Neural cell (in vitro differentiated cells): ENCODE measurements around the gene XIRP1. TPM values are rescaled to one million over a fixed set of nuclear protein-coding genes. Genes with fewer than 3 reads are reported as not detected.

Experiments used
- H2AFZ ChIP-seq: fragments of 200-600, 300-800 bp; sonication (generic), shearing (Covaris generic); 2 replicates; pipeline ENCODE4 v1.6.0; 2014; ENCODE audit warnings: low read depth, mild to moderate bottlenecking, antibody characterized with exemption, low read length, moderate library complexity
- H3F3A ChIP-seq: fragments of 200-600 bp; shearing (Covaris generic); 2 replicates; pipeline ENCODE4 v1.6.1; 2016; ENCODE audit warnings: mild to moderate bottlenecking, moderate library complexity, mixed read lengths, antibody characterized with exemption, low read length; ENCODE audit not compliant: insufficient read depth, poor library complexity, severe bottlenecking
- H3K27ac ChIP-seq: fragments of 200-600, 300-800 bp; sonication (generic), shearing (Covaris generic); 2 replicates; pipeline ENCODE4 v1.5.1; 2014; ENCODE audit warnings: mild to moderate bottlenecking, low read length, moderate library complexity
- H3K27me3 ChIP-seq: fragments of 300-800, 200-600 bp; sonication (generic), shearing (Covaris generic); 2 replicates; pipeline ENCODE4 v1.6.0; 2014; ENCODE audit warnings: mild to moderate bottlenecking, low read depth, low read length, moderate library complexity; ENCODE audit not compliant: insufficient read depth
- H3K36me3 ChIP-seq: fragments of 300-800, 200-600 bp; sonication (generic), shearing (Covaris generic); 2 replicates; pipeline ENCODE4 v1.5.1; 2014; ENCODE audit warnings: mild to moderate bottlenecking, antibody characterized with exemption, low read length, moderate library complexity; ENCODE audit not compliant: insufficient read depth
- H3K4me2 ChIP-seq: fragments of 300-800, 200-600 bp; sonication (generic), shearing (Covaris generic); 2 replicates; pipeline ENCODE4 v1.6.0; 2014; ENCODE audit warnings: mild to moderate bottlenecking, low read length
- H3K4me3 ChIP-seq: fragments of 300-800, 200-600 bp; sonication (generic), shearing (Covaris generic); 2 replicates; pipeline ENCODE4 v1.5.1; 2014; ENCODE audit warnings: mild to moderate bottlenecking, low read length, moderate library complexity
- H3K79me2 ChIP-seq: fragments of 200-600 bp; shearing (Covaris generic); replicated peaks from 2 replicates; pipeline ENCODE4 v1.6.0; 2014; ENCODE audit warnings: mild to moderate bottlenecking, low read length, moderate library complexity; ENCODE audit not compliant: insufficient read depth
- H3K9ac ChIP-seq: fragments of 300-800, 200-600 bp; sonication (generic), shearing (Covaris generic); 2 replicates; pipeline ENCODE4 v1.6.1; 2016; ENCODE audit warnings: mild to moderate bottlenecking, low read length, mixed read lengths
- H3K9me2 ChIP-seq: fragments of 200-600 bp; shearing (Covaris generic); 2 replicates; pipeline ENCODE4 v1.6.1; 2016; ENCODE audit warnings: mild to moderate bottlenecking, low read length, mixed read lengths; ENCODE audit not compliant: insufficient read depth
- H3K9me3 ChIP-seq: fragments of 200-600, 300-800 bp; sonication (generic), shearing (Covaris generic); 2 replicates; pipeline ENCODE4 v1.6.1; 2016; ENCODE audit warnings: mild to moderate bottlenecking, mixed run types, low read length, moderate library complexity, mixed read lengths
- H4K20me1 ChIP-seq: fragments of 200-600 bp; shearing (Covaris generic); 2 replicates; pipeline ENCODE4 v1.6.1; 2016; ENCODE audit warnings: mild to moderate bottlenecking, mixed run types; ENCODE audit not compliant: insufficient read depth
- CTCF ChIP-seq: fragments of 450-650 bp; IDR thresholded peaks from 2 replicates; pipeline ENCODE4 v1.5.1; 2014; ENCODE audit warnings: antibody characterized with exemption, mild to moderate bottlenecking, moderate library complexity; ENCODE audit not compliant: poor library complexity, severe bottlenecking
- EP300 ChIP-seq: fragments of 450-650 bp; conservative IDR thresholded peaks from 2 replicates; pipeline ENCODE4 v1.6.1; 2014; ENCODE audit warnings: antibody characterized with exemption, mild to moderate bottlenecking, moderate library complexity; ENCODE audit not compliant: poor library complexity, severe bottlenecking
- EZH2 ChIP-seq: fragments of 200-600, 300-800 bp; shearing (Covaris generic), sonication (generic); IDR thresholded peaks from 2 replicates; pipeline ENCODE4 v1.6.1; 2014; ENCODE audit warnings: antibody characterized with exemption, low read length, borderline replicate concordance, mild to moderate bottlenecking; ENCODE audit not compliant: insufficient read depth, poor library complexity, severe bottlenecking
- MXI1 ChIP-seq: fragments of 450-650 bp; conservative IDR thresholded peaks from 2 replicates; pipeline ENCODE4 v1.6.1; 2014; ENCODE audit warnings: antibody characterized with exemption, mild to moderate bottlenecking; ENCODE audit not compliant: poor library complexity, severe bottlenecking
- POLR2AphosphoS5 ChIP-seq: IDR thresholded peaks from 2 replicates; pipeline ENCODE4 v1.6.1; 2012
- RAD21 ChIP-seq: fragments of 450-650 bp; conservative IDR thresholded peaks from 2 replicates; pipeline ENCODE4 v1.6.1; 2014; ENCODE audit warnings: antibody characterized with exemption, mild to moderate bottlenecking, moderate library complexity
- REST ChIP-seq: IDR thresholded peaks from 2 replicates; pipeline ENCODE4 v1.6.1; 2012; ENCODE audit warnings: borderline replicate concordance
- SMC3 ChIP-seq: fragments of 450-650 bp; conservative IDR thresholded peaks from 2 replicates; pipeline ENCODE4 v1.6.1; 2014; ENCODE audit warnings: antibody characterized with exemption, mild to moderate bottlenecking, moderate library complexity; ENCODE audit not compliant: poor library complexity
- TAF1 ChIP-seq: IDR thresholded peaks from 2 replicates; pipeline ENCODE4 v1.6.1; 2012; ENCODE audit warnings: low read depth
- polyA plus RNA-seq: library from polyadenylated mRNA; depleted of rRNA; stranded (reverse); fragments of >200 nt; gene quantifications from 2 replicates; pipeline ENCODE4 v1.2.3, GENCODE V29; 2014

XIRP1 gene
- polyA plus RNA-seq, 1 donor from 2014 or later = not detected

DNA sequence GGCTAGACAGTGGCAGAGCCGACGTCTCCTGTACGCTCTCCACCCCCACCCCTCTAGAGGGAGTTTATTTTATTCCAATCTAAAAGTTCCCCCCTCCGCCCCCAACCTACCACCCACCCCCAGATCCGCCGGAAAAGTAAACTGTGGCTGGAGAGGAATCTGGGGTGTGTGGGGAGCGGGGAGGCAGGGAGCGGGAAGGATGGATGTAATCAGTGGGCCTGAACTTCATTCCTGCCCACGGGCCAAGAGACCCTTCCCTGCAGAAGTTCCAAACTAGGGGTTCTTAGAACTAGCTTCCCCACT is 38.5 kb downstream of the XIRP1 start:
- H3K27ac ChIP-seq = no peak overlapping the region
- H3K36me3 ChIP-seq = no peaks in the 10 kb centered on the region
- no peak overlapping the region for H3K9ac ChIP-seq
- no peaks in the 10 kb centered on the region for H3K9me2 ChIP-seq
- H3K79me2 ChIP-seq = no peaks in the 10 kb centered on the region
- TF ChIP-seq EP300 = no peak
- no peak for TF ChIP-seq RAD21
- TF ChIP-seq MXI1 = no peak
- H3K9me3 ChIP-seq = no peaks in the 10 kb centered on the region
- H3K4me2 ChIP-seq = no peak overlapping the region
- no peaks in the 10 kb centered on the region for H4K20me1 ChIP-seq
- peaks cover 16% of the 10 kb centered on the region for H3K27me3 ChIP-seq
- peak overlapping the region; percentile 68 for H3K4me3 ChIP-seq
- H2AFZ ChIP-seq = no peak overlapping the region
- no peaks in the 10 kb centered on the region for H3F3A ChIP-seq

DNA sequence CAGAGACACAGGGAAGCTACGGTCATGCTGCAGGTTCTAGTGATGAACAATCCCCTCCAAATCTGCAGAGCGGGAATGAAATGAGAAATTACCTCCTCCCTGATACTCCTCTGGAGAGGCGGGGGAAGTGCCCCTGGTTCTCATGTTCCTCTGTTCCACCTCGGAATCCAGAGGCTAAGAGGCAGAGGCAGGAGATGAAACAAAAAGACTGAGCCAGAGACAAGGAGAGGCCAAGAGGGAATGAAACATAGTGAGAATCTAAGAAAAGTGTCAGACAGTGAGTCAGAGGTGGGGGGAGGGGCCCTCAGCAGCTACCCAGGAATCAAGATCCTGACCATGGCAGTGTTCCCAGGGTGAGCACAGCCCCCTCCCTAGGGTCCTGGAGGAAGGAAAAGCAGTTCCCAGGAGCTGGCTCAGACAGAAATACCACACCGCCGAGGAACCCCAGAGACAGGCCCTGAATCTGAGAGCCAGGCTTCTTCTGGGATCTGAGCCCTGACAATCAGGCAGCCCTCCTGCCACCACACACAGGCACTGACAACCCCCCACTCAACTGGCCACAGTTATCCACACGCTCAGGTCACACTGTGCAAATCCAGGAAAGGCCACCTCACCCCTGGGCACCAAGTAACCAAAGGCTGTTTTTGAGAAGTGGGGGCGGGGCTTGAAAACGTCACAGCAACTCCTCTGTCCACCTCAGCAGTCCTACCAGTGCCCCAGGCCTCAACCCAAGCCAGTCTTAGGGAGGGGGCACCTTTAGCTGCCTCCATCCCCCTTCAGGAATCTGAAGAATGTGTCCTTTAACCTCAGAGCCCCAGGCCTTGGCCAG is 41.4 kb downstream of the XIRP1 start:
- Histone ChIP-seq H4K20me1 (no peaks in the 10 kb centered on the region), H3K27me3 (peaks cover 16% of the 10 kb centered on the region), H3K36me3 (no peaks in the 10 kb centered on the region), H3F3A (no peaks in the 10 kb centered on the region), H3K79me2 (no peaks in the 10 kb centered on the region), H2AFZ (no peak overlapping the region), H3K9me2 (no peaks in the 10 kb centered on the region), H3K4me3 (no peak overlapping the region), H3K9ac (no peak overlapping the region), H3K9me3 (no peaks in the 10 kb centered on the region), H3K27ac (no peak overlapping the region), H3K4me2 (no peak overlapping the region)
- TF ChIP-seq CTCF (no peak), EZH2 (no peak), SMC3 (no peak), REST (no peak), POLR2AphosphoS5 (no peak), RAD21 (no peak), EP300 (no peak), MXI1 (no peak), TAF1 (no peak)
